ENCODE measurements around the gene FMN1.

The FMN1 gene

GRCh38 chr15:32867313-32867626, 327.2 kb downstream of the FMN1 start:
- CTCF ChIA-PET: no interaction called here
- no peak for DNase-seq (ENCODE audit: extremely low spot score)
- TF ChIP-seq FOXK2 (IDR thresholded peaks at IDR 0.05) (no peak), ELF4 (IDR thresholded peaks at IDR 0.05) (no peak), ZNF384 (IDR thresholded peaks at IDR 0.05) (0 out of 2 replicates have a peak, but pooled peaks have one; percentile 17), SP1 (IDR thresholded peaks at IDR 0.05) (no peak)
- POLR2A ChIA-PET: no interaction called here

DNA sequence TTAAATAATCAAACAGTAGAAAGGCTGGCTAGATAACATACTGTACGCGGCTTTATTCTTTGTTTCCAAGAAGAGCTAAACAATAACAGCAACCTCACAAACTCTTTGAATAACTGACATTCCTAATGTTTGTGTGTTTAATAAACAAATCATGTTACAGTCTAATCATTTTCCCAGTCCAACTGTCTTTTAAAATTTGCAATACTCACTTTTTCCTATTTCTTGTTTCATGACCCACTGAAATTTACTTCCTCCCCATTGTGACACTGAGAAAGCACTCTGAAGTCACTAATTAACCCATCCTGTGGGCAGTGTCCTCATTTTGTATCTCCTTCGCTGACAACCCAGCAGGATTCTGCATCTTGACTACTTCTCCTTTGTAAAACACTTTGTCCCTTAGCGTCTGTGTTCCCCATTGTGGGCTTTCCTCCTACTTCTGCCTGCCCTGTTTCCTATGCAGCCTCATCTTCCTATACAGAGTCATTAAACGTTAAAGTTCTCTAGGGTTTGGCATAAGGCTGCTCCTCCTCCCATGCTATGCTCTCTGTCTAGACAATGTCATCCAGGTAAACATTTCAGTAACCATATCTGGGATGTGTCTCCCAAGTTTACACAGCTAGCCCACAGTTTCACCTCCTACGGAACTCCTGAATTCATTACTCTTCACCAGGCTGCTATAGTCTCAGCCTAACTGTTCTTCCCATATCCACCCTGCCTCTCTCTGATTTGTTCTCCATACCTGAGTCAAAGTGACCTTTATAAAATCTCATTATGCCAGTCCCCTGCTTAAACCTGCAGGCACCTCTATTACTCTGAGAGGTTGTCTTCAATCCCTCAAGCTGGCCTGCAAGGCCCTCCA, 327.8 kb downstream of the FMN1 start:
- TF ChIP-seq HDGF (IDR thresholded peaks at IDR 0.05; ENCODE audit: borderline replicate concordance): no peak
- no peak for TF ChIP-seq FOXA1 (IDR thresholded peaks at IDR 0.05)
- TF ChIP-seq SUZ12 (IDR thresholded peaks at IDR 0.05): no peak
- no peak for TF ChIP-seq L3MBTL2 (conservative IDR thresholded peaks at IDR 0.05)
- no peak for TF ChIP-seq FOXM1 (IDR thresholded peaks at IDR 0.05; ENCODE audit: borderline replicate concordance)
- no peak for TF ChIP-seq SP1 (IDR thresholded peaks at IDR 0.05)
- no peak for TF ChIP-seq CTBP1 (IDR thresholded peaks at IDR 0.05; ENCODE audit: borderline replicate concordance)
- no peak for TF ChIP-seq ARNT (IDR thresholded peaks at IDR 0.05)
- TF ChIP-seq NFRKB (IDR thresholded peaks at IDR 0.05): no peak
- TF ChIP-seq BHLHE40 (IDR thresholded peaks at IDR 0.05; ENCODE audit: borderline replicate concordance): no peak
- no peak for TF ChIP-seq ZNF384 (IDR thresholded peaks at IDR 0.05)
- CTCF ChIA-PET: no interaction called here
- POLR2A ChIA-PET: no interaction called here
- no peak for DNase-seq (ENCODE audit: extremely low spot score)

DNA sequence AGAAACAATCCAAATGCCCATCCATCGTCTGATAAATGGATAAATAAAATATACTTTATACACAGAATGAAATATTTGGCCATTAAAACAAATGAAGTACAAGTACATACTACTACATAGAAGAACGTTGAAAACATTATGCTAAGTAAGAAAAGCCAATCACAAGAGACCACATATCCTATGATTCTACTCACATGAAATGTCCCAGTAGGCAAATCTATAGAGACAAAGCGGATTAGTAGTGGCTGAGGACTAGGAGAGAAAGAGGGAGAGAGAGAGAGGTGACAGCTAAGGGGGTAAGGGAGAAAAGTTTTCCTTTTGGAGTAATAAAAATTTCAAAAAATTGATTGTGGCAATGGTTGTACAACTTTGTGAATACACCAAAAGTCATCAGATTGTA, 329.7 kb downstream of the FMN1 start:
- DNase-seq (ENCODE audit: extremely low spot score): no peak
- POLR2A ChIA-PET: no interaction called here
- CTCF ChIA-PET: no interaction called here
- no peak for TF ChIP-seq SP1 (IDR thresholded peaks at IDR 0.05)
- TF ChIP-seq BHLHE40 (IDR thresholded peaks at IDR 0.05; ENCODE audit: borderline replicate concordance): no peak
- TF ChIP-seq ZNF384 (IDR thresholded peaks at IDR 0.05): no peak
- TF ChIP-seq FOXK2 (IDR thresholded peaks at IDR 0.05): no peak
- no peak for TF ChIP-seq SUZ12 (IDR thresholded peaks at IDR 0.05)
- no peak for TF ChIP-seq L3MBTL2 (conservative IDR thresholded peaks at IDR 0.05)
- no peak for TF ChIP-seq FOXA1 (IDR thresholded peaks at IDR 0.05)
- no peak for TF ChIP-seq LEF1 (IDR thresholded peaks at IDR 0.05; ENCODE audit: borderline replicate concordance)
- no peak for TF ChIP-seq CTBP1 (IDR thresholded peaks at IDR 0.05; ENCODE audit: borderline replicate concordance)
- TF ChIP-seq TARDBP (IDR thresholded peaks at IDR 0.05): no peak
- no peak for TF ChIP-seq HDGF (IDR thresholded peaks at IDR 0.05; ENCODE audit: borderline replicate concordance)
- no peak for TF ChIP-seq NFRKB (IDR thresholded peaks at IDR 0.05)
- no peak for TF ChIP-seq ARNT (IDR thresholded peaks at IDR 0.05)
- TF ChIP-seq ELF4 (IDR thresholded peaks at IDR 0.05): no peak
- TF ChIP-seq FOXM1 (IDR thresholded peaks at IDR 0.05; ENCODE audit: borderline replicate concordance): no peak

- no peak for DNase-seq (ENCODE audit: extremely low spot score)
- TF ChIP-seq, protein P1, sequence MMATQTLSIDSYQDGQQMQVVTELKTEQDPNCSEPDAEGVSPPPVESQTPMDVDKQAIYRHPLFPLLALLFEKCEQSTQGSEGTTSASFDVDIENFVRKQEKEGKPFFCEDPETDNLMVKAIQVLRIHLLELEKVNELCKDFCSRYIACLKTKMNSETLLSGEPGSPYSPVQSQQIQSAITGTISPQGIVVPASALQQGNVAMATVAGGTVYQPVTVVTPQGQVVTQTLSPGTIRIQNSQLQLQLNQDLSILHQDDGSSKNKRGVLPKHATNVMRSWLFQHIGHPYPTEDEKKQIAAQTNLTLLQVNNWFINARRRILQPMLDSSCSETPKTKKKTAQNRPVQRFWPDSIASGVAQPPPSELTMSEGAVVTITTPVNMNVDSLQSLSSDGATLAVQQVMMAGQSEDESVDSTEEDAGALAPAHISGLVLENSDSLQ (IDR thresholded peaks at IDR 0.05): 0 out of 2 replicates have a peak, but pooled peaks have one; percentile 11
- TF ChIP-seq NFRKB (IDR thresholded peaks at IDR 0.05): no peak
Observed at GRCh38 chr15:32864051-32864450, 330.5 kb downstream of the FMN1 start.

DNA sequence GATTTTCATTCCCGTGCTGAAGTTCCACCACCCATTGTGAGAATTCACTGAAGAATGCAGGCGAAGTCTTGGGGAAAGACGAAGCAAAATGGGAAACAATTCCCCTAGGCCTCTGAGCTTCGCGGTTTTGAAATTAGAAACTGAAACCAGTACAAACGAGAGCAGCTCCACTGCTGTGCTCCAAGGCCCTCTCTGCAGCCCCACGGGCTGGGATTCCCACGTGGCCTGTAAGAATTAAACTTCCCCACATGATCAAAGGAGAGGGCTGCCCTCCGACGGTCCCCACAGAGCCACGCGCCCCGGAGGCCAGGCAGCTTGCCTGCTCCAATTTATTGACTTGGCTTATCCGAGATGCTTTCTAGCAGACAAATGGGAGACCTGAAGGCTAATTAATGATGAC, 332.8 kb downstream of the FMN1 start:
- TF ChIP-seq L3MBTL2 (conservative IDR thresholded peaks at IDR 0.05): peak; percentile 80
- no peak for TF ChIP-seq FOXK2 (IDR thresholded peaks at IDR 0.05)
- ChIA-PET CTCF (interaction anchor here (0.7 to 1.1 kb wide), 2 partner anchors 18 to 21 kb away, joined by 5 read pairs; no protein-coding TSS in a partner anchor), POLR2A (no interaction called here)
- DNase-seq (ENCODE audit: extremely low spot score): no peak

More at GRCh38 chr15:32864051-32864450, 330.5 kb downstream of the FMN1 start:
- CTCF ChIA-PET: no interaction called here
- POLR2A ChIA-PET: no interaction called here

GRCh38 chr15:32861174-32861573, 333.3 kb downstream of the FMN1 start:
- TF ChIP-seq HDGF (IDR thresholded peaks at IDR 0.05; ENCODE audit: borderline replicate concordance): no peak
- TF ChIP-seq CTBP1 (IDR thresholded peaks at IDR 0.05; ENCODE audit: borderline replicate concordance): no peak
- TF ChIP-seq FOXA1 (IDR thresholded peaks at IDR 0.05): no peak
- no peak for TF ChIP-seq L3MBTL2 (conservative IDR thresholded peaks at IDR 0.05)
- no peak for TF ChIP-seq ELF4 (IDR thresholded peaks at IDR 0.05)
- TF ChIP-seq SP1 (IDR thresholded peaks at IDR 0.05): no peak
- no peak for TF ChIP-seq BHLHE40 (IDR thresholded peaks at IDR 0.05; ENCODE audit: borderline replicate concordance)
- TF ChIP-seq, protein P1 (IDR thresholded peaks at IDR 0.05): no peak
- TF ChIP-seq FOXK2 (IDR thresholded peaks at IDR 0.05): no peak
- no peak for TF ChIP-seq ZNF384 (IDR thresholded peaks at IDR 0.05)
- no peak for TF ChIP-seq LEF1 (IDR thresholded peaks at IDR 0.05; ENCODE audit: borderline replicate concordance)
- no peak for TF ChIP-seq FOXM1 (IDR thresholded peaks at IDR 0.05; ENCODE audit: borderline replicate concordance)
- TF ChIP-seq NFRKB (IDR thresholded peaks at IDR 0.05): no peak
- ChIA-PET CTCF (interaction anchor here (0.6 kb wide), 1 partner anchor 252 kb away, joined by 3 read pairs; no protein-coding TSS in a partner anchor), POLR2A (no interaction called here)
- no peak for DNase-seq (ENCODE audit: extremely low spot score)

DNA sequence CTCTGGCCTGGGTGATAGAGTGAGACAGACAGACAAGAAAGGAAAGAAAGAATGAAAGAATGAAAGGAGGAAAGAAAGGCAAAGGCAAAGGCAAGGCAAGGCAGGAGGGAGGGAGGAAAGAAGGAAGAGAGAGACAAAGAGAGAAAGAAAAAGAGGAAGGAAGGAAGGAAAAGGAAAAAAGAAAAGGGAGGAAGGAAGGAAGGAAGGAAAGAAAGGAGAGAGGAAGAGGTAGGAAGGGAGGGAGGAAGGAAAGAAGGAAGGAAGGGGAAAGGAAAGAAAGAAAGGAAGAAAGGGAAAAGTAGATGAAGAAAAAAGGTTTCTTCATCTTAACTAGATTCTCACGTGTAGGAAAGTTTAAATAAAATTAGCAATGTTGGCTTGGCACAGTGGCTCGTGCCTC, 334.5 kb downstream of the FMN1 start:
- no peak for DNase-seq (ENCODE audit: extremely low spot score)
- ChIA-PET CTCF (no interaction called here), POLR2A (no interaction called here)
- TF ChIP-seq ARNT (IDR thresholded peaks at IDR 0.05): no peak
- no peak for TF ChIP-seq ELF4 (IDR thresholded peaks at IDR 0.05)
- TF ChIP-seq CTBP1 (IDR thresholded peaks at IDR 0.05; ENCODE audit: borderline replicate concordance): no peak
- no peak for TF ChIP-seq FOXK2 (IDR thresholded peaks at IDR 0.05)
- no peak for TF ChIP-seq LEF1 (IDR thresholded peaks at IDR 0.05; ENCODE audit: borderline replicate concordance)
- TF ChIP-seq, protein P1 (IDR thresholded peaks at IDR 0.05): no peak
- TF ChIP-seq L3MBTL2 (conservative IDR thresholded peaks at IDR 0.05): no peak
- no peak for TF ChIP-seq HDGF (IDR thresholded peaks at IDR 0.05; ENCODE audit: borderline replicate concordance)
- no peak for TF ChIP-seq SP1 (IDR thresholded peaks at IDR 0.05)
- TF ChIP-seq TARDBP (IDR thresholded peaks at IDR 0.05): no peak
- TF ChIP-seq SUZ12 (IDR thresholded peaks at IDR 0.05): no peak

Data from HEK293T (cell line).